B cell (primary cell): ENCODE data around the gene KIF23. TPM values are rescaled to one million over a fixed set of nuclear protein-coding genes. Genes with fewer than 3 reads are reported as not detected.

Experiments
- ATAC-seq: fragments of 200-7000 bp; cut with Tn5 transposase; one replicate; pipeline ENCODE4 v1.10.0; 2021; ENCODE audit warnings: low read depth, mild to moderate bottlenecking, moderate number of reproducible peaks, moderate library complexity
- CTCF ChIA-PET: fragments of 350-600 bp; sonication (Branson Sonifier 250); formaldehyde crosslinking; loops from one replicate; lab custom pipeline; 2021; ENCODE audit warnings: antibody characterized with exemption, inconsistent platforms; lab: Charles Lee
- POLR2A ChIA-PET: fragments of 350-600 bp; sonication (Branson Sonifier 250); formaldehyde crosslinking; loops from one replicate; lab custom pipeline; 2021; ENCODE audit warnings: antibody characterized with exemption; lab: Charles Lee
- DNase-seq: peaks from one replicate; pipeline ENCODE4 v3.0.0; 2013
- H2AFZ ChIP-seq: 2 replicates; pipeline ENCODE4 v1.6.1; 2012; ENCODE audit warnings: mild to moderate bottlenecking, low read depth, low read length; ENCODE audit not compliant: insufficient read depth, poor library complexity, severe bottlenecking
- H3K27ac ChIP-seq, 2 donors: 1 replicate in 1 of 2; 2 replicates in 1 of 2; pipeline ENCODE4 v1.5.1; 2012 to 2013; ENCODE audit warnings: low read length in 2 of 2, mild to moderate bottlenecking in 2 of 2, moderate library complexity in 1 of 2
- H3K27me3 ChIP-seq, 4 experiments: fragments of 200-600 bp in 1 of 4; sonication (generic) in 1 of 4; replicated peaks in 1 of 4; 1 replicate in 2 of 4; 2 replicates in 2 of 4; pipeline versions ENCODE4 v1.6.1 to v1.7.0; 2013 to 2016; ENCODE audit warnings: low read length in 3 of 4, mild to moderate bottlenecking in 2 of 4, mixed read lengths in 1 of 4, moderate library complexity in 1 of 4; ENCODE audit not compliant: insufficient read depth in 4 of 4, control insufficient read depth in 3 of 4; ENCODE audit errors: control extremely low read depth in 1 of 4
- H3K36me3 ChIP-seq, 2 experiments: replicated peaks in 1 of 2; 1 replicate in 1 of 2; 2 replicates in 1 of 2; pipeline versions ENCODE4 v1.6.1 to v1.7.1; 2013; ENCODE audit warnings: low read length in 1 of 2; ENCODE audit not compliant: insufficient read depth in 2 of 2, control insufficient read depth in 1 of 2; ENCODE audit errors: control extremely low read depth in 1 of 2, extremely low read depth in 1 of 2
- H3K4me1 ChIP-seq, 2 donors: fragments of 200-600 bp in 1 of 2; sonication (generic) in 1 of 2; 1 replicate in 1 of 2; 2 replicates in 1 of 2; pipeline versions ENCODE4 v1.5.1 to v1.6.1; 2013 to 2017; ENCODE audit warnings: low read length in 2 of 2; ENCODE audit not compliant: control insufficient read depth in 2 of 2, insufficient read depth in 2 of 2
- H3K4me2 ChIP-seq: replicated peaks from 2 replicates; pipeline ENCODE3; 2012; ENCODE audit warnings: mild to moderate bottlenecking, low read depth, low read length; ENCODE audit not compliant: poor library complexity, severe bottlenecking
- H3K4me3 ChIP-seq, 5 experiments: fragments of 200-600 bp in 1 of 5; sonication (generic) in 1 of 5; 1 replicate in 3 of 5; 2 replicates in 2 of 5; pipeline versions ENCODE4 v1.5.1 to v1.7.0; 2011 to 2016; ENCODE audit warnings: low read length in 4 of 5, mild to moderate bottlenecking in 4 of 5, low read depth in 2 of 5, control low read depth in 1 of 5, moderate library complexity in 1 of 5; ENCODE audit not compliant: insufficient read depth in 1 of 5; ENCODE audit errors: control extremely low read depth in 1 of 5, extremely low read depth in 1 of 5
- H3K79me2 ChIP-seq: fragments of 200-600 bp; sonication (generic); one replicate; pipeline ENCODE4 v1.6.0; 2016; ENCODE audit warnings: low read length; ENCODE audit not compliant: control insufficient read depth, insufficient read depth
- H3K9ac ChIP-seq: fragments of 200-600 bp; sonication (generic); 2 replicates; pipeline ENCODE4 v1.6.1; 2017; ENCODE audit warnings: mild to moderate bottlenecking, low read length, moderate library complexity
- H3K9me3 ChIP-seq, 3 donors: one replicate each; pipeline versions ENCODE4 v1.6.1 to v1.7.1; 2013; ENCODE audit warnings: low read length in 2 of 3; ENCODE audit not compliant: control insufficient read depth in 2 of 3, insufficient read depth in 1 of 3; ENCODE audit errors: control extremely low read depth in 1 of 3
- H4K20me1 ChIP-seq: 2 replicates; pipeline ENCODE4 v1.6.0; 2012; ENCODE audit warnings: mild to moderate bottlenecking, low read length; ENCODE audit not compliant: insufficient read depth, control insufficient read depth, poor library complexity, severe bottlenecking
- H3K27ac Mint-ChIP-seq: one replicate; pipeline ENCODE4 v1.8.0; 2021; ENCODE audit warnings: mixed read lengths
- H3K27me3 Mint-ChIP-seq: one replicate; pipeline ENCODE4 v1.8.0; 2021; ENCODE audit warnings: mixed read lengths
- H3K4me1 Mint-ChIP-seq: one replicate; pipeline ENCODE4 v1.8.0; 2021; ENCODE audit warnings: mixed read lengths
- H3K4me3 Mint-ChIP-seq: one replicate; pipeline ENCODE4 v1.8.0; 2021; ENCODE audit warnings: mixed read lengths
- H3K9me3 Mint-ChIP-seq: one replicate; pipeline ENCODE4 v1.8.0; 2022; ENCODE audit warnings: mixed read lengths; ENCODE audit not compliant: insufficient read depth
- CTCF ChIP-seq: fragments of 200-600 bp; IDR thresholded peaks from one replicate; pipeline ENCODE4 v1.8.0; 2022; ENCODE audit warnings: antibody characterized with exemption, mild to moderate bottlenecking
- EZH2 ChIP-seq: IDR thresholded peaks from 2 replicates; pipeline ENCODE4 v1.6.1; 2012; ENCODE audit warnings: borderline replicate concordance, low read depth, mild to moderate bottlenecking, moderate library complexity, low read length; ENCODE audit not compliant: insufficient read depth, poor library complexity, severe bottlenecking
- WGBS: methylation state at CpG from one replicate; pipeline ENCODE4 v1.1.5; 2013; ENCODE audit warnings: missing lambda C conversion rate; ENCODE audit not compliant: insufficient coverage; 5-methylcytosine and 5-hydroxymethylcytosine counted together
- intact Hi-C: fragments of 100-400 bp; cut with micrococcal nuclease; formaldehyde crosslinking; loops from one replicate; pipeline ENCODE4 v1.10.0; 2022
- polyA plus RNA-seq: library from polyadenylated mRNA; depleted of rRNA; stranded (reverse); fragments of >200 nt; gene quantifications from 2 replicates; pipeline ENCODE4 v1.2.3, GENCODE V29; 2012
- total RNA-seq, 2 donors: library from RNA; stranded (reverse); fragments of 120-200 nt in 1 of 2; gene quantifications; 1 replicate in 1 of 2; 2 replicates in 1 of 2; pipeline versions ENCODE4 v1.2.3 to v1.2.4, GENCODE V29; 2013 to 2022

The KIF23 gene
- total and polyA plus RNA-seq, 2 donors (not counting 1 experiment from before 2014, with no cell fraction given), result 0.30 to 0.34 TPM

- H3K4me3 ChIP-seq, result no peak overlapping the region
- Mint-ChIP-seq H3K9me3 (peaks cover 4% of the 10 kb centered on the region), H3K4me3 (no peak overlapping the region), H3K27me3 (peaks cover 39% of the 10 kb centered on the region), H3K27ac (no peak overlapping the region), H3K4me1 (no peaks in the 10 kb centered on the region)
- no peak overlapping the region for H2AFZ ChIP-seq
- CTCF ChIA-PET, result no interaction called here
- 97% methylated on average over 4 of the region's 6 CpGs for WGBS
- TF ChIP-seq CTCF, result no peak
- no peak for TF ChIP-seq EZH2
- no peaks in the 10 kb centered on the region for H3K79me2 ChIP-seq
- H3K9me3 ChIP-seq, result no peaks in the 10 kb centered on the region
- H3K27me3 ChIP-seq, result no peaks in the 10 kb centered on the region
- no peak overlapping the region for H3K4me2 ChIP-seq
- H3K9ac ChIP-seq, result no peak overlapping the region
- H3K4me1 ChIP-seq, result no peaks in the 10 kb centered on the region
- H3K27ac ChIP-seq, result no peak overlapping the region
- POLR2A ChIA-PET, result no interaction called here
- no peaks in the 10 kb centered on the region for H3K36me3 ChIP-seq
- ATAC-seq (no peak), DNase-seq (no peak)
- intact Hi-C loops, result no loop called here
- no peaks in the 10 kb centered on the region for H4K20me1 ChIP-seq
Measured at GRCh38 chr15:69373406-69373805, 40.7 kb upstream of the KIF23 start.

DNA sequence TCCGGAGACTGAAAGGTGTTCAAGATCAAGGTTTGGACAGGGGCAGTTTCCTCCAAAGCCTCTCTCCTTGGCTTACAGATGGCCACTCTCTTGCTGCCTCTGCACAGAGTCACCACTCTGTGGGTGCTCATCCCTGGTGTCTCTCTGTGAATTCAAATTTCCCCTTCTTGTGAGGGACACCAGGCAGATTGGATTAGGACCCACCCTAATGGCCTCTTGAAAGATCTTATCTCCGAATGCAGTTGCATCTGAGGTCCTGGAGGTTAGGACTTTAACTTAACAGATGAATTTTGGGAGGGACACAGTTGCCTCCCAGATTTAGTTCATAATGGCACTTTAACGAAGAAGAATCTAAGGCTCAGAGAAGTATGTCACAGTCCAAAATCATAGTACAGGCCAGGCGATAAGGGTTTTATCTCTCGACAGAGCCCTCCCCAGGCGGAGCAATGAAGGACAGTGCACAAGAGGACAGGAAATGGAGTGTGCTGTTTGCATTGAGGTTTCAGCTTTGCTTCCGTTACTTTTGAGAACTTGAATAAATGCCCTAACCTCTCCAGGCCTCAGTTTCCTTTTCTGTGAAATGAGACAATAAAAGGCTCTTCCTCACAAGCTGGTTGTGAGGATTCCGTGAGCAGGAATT, 38.9 kb upstream of the KIF23 start:
- H3K27me3 Mint-ChIP-seq, result peaks cover 31% of the 10 kb centered on the region
- peaks cover 4% of the 10 kb centered on the region for H3K9me3 Mint-ChIP-seq
- Histone ChIP-seq H4K20me1 (no peaks in the 10 kb centered on the region), H3K4me2 (no peak overlapping the region), H3K4me1 (no peaks in the 10 kb centered on the region), H3K4me3 (no peak overlapping the region), H3K9ac (no peak overlapping the region), H3K79me2 (no peaks in the 10 kb centered on the region), H3K27ac (no peak overlapping the region), H3K27me3 (no peaks in the 10 kb centered on the region), H3K9me3 (no peaks in the 10 kb centered on the region), H3K36me3 (no peaks in the 10 kb centered on the region), H2AFZ (no peak overlapping the region)
- 93% methylated on average over 4 of the region's 8 CpGs for WGBS
- no peak overlapping the region for H3K27ac Mint-ChIP-seq
- no peak for TF ChIP-seq EZH2
- TF ChIP-seq CTCF, result no peak
- no peak overlapping the region for H3K4me3 Mint-ChIP-seq
- POLR2A ChIA-PET, result no interaction called here
- intact Hi-C loops, result no loop called here
- ATAC-seq (no peak), DNase-seq (no peak)
- CTCF ChIA-PET, result interaction anchor here (2.8 kb wide), 1 partner anchor 20 kb away, joined by 7 read pairs; no protein-coding TSS in a partner anchor
- no peaks in the 10 kb centered on the region for H3K4me1 Mint-ChIP-seq
